Transverse colon (tissue), 3 donors: ENCODE measurements around the gene KIF2A.

ENCODE experiments used
- EP300 ChIP-seq: sonication (generic); formaldehyde crosslinking; IDR thresholded peaks from one replicate; pipeline ENCODE4 v1.6.1; 2017; ENCODE audit warnings: antibody characterized with exemption, low read depth
- POLR2A ChIP-seq: fragments of 450-650 bp; IDR thresholded peaks from one replicate; pipeline ENCODE4 v1.6.1; 2016; ENCODE audit warnings: antibody characterized with exemption, mild to moderate bottlenecking, moderate library complexity
- POLR2AphosphoS5 ChIP-seq, 3 donors: sonication (generic); formaldehyde crosslinking; IDR thresholded peaks; one replicate each; pipeline ENCODE4 v1.6.1; 2016; ENCODE audit warnings: antibody characterized with exemption in 3 of 3

- TF ChIP-seq POLR2AphosphoS5 (IDR thresholded peaks at IDR 0.05) (no peak), EP300 (no peak), POLR2A (no peak)
Observed at GRCh38 chr5:62271870-62272269, 34.1 kb upstream of the KIF2A start.
